22Rv1 (cell line): ENCODE measurements around the gene OLFM1.

ENCODE experiments used
- H3K27ac ChIP-seq: fragments of 450-650 bp; 2 replicates; pipeline ENCODE4 v1.5.1; 2017
- CTCF ChIP-seq: fragments of 450-650 bp; IDR thresholded peaks from 2 replicates; pipeline ENCODE4 v1.5.1; 2017; ENCODE audit warnings: mild to moderate bottlenecking
- ZFX ChIP-seq: fragments of 450-650 bp; IDR thresholded peaks from 2 replicates; pipeline ENCODE4 v1.6.1; 2017; ENCODE audit warnings: antibody characterized with exemption, borderline replicate concordance

OLFM1 gene

GRCh38 chr9:135163023-135163780 lies 75.7 kb downstream of the OLFM1 start:
- H3K27ac ChIP-seq = no peak overlapping the region
- TF ChIP-seq ZFX (no peak), CTCF (no peak)

GRCh38 chr9:135164036-135164435 lies 76.6 kb downstream of the OLFM1 start:
- H3K27ac ChIP-seq = no peak overlapping the region
- TF ChIP-seq ZFX (no peak), CTCF (no peak)

GRCh38 chr9:135165003-135165711 lies 77.7 kb downstream of the OLFM1 start:
- H3K27ac ChIP-seq = no peak overlapping the region
- no peak for TF ChIP-seq CTCF
- no peak for TF ChIP-seq ZFX

GRCh38 chr9:135165756-135166519 lies 78.5 kb downstream of the OLFM1 start:
- no peak for TF ChIP-seq CTCF
- TF ChIP-seq ZFX = no peak
- no peak overlapping the region for H3K27ac ChIP-seq

- TF ChIP-seq ZFX (no peak), CTCF (no peak)
- no peak overlapping the region for H3K27ac ChIP-seq
Observed at GRCh38 chr9:135166565-135166964, 79.1 kb downstream of the OLFM1 start.

GRCh38 chr9:135167356-135167755 lies 79.9 kb downstream of the OLFM1 start:
- no peak for TF ChIP-seq ZFX
- no peak for TF ChIP-seq CTCF
- no peak overlapping the region for H3K27ac ChIP-seq
